ENCODE results near the gene LCE2A.

DNA sequence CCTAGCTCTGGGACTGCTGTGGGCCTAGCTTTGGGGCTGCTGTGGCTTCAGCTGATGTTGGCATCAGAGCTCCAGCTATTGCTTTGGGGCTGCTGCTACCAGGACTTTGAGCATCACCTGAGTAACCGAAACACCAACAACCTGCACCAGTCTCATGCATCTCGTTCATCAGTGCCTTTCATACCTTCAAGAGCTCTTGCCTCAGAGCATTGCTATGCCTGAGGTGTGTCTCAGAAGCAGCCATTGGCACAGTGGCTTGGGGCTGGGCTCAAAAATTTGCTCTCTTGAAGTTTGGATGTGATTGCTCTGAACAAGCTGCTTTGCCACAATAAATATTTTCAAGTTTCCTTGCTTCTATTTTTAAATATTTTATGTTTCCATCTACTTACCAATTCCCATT, 41.7 kb upstream of the LCE2A start:
- TF ChIP-seq EZH2 (IDR thresholded peaks at IDR 0.05; ENCODE audit: borderline replicate concordance, insufficient read depth, low read depth, low read length, poor library complexity, severe bottlenecking): no peak
- TF ChIP-seq, protein P1, sequence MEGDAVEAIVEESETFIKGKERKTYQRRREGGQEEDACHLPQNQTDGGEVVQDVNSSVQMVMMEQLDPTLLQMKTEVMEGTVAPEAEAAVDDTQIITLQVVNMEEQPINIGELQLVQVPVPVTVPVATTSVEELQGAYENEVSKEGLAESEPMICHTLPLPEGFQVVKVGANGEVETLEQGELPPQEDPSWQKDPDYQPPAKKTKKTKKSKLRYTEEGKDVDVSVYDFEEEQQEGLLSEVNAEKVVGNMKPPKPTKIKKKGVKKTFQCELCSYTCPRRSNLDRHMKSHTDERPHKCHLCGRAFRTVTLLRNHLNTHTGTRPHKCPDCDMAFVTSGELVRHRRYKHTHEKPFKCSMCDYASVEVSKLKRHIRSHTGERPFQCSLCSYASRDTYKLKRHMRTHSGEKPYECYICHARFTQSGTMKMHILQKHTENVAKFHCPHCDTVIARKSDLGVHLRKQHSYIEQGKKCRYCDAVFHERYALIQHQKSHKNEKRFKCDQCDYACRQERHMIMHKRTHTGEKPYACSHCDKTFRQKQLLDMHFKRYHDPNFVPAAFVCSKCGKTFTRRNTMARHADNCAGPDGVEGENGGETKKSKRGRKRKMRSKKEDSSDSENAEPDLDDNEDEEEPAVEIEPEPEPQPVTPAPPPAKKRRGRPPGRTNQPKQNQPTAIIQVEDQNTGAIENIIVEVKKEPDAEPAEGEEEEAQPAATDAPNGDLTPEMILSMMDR (IDR thresholded peaks at IDR 0.05): no peak
